GM13977 (cell line): ENCODE measurements around the gene TMEM63C.
"Not testable (repeated sequence)": the region's sequence is repeated elsewhere in the genome, so short reads cannot be mapped to it uniquely, and the experiment has no call there.

Experiments used
- DNase-seq: peaks from one replicate; pipeline ENCODE4 v3.0.0; 2012; ENCODE audit warnings: low spot score
- in situ Hi-C: fragments of 300-500 bp; cut with MboI; formaldehyde crosslinking; loops from one replicate; pipeline ENCODE4 v1.12.0; 2022; ENCODE audit warnings: low sequenced_read_pairs, low pct_unique_long_range_greater_than_20kb, mixed read lengths, inconsistent platforms; ENCODE audit not compliant: unreplicated experiment
- TF ChIP-seq, protein P1 (sequence below): IDR thresholded peaks from 2 replicates; pipeline ENCODE4 v1.5.1; 2012; ENCODE audit warnings: mild to moderate bottlenecking, control low read depth; ENCODE audit not compliant: insufficient read depth; ENCODE audit errors: extremely low read depth, missing control alignments

Gene TMEM63C

DNA sequence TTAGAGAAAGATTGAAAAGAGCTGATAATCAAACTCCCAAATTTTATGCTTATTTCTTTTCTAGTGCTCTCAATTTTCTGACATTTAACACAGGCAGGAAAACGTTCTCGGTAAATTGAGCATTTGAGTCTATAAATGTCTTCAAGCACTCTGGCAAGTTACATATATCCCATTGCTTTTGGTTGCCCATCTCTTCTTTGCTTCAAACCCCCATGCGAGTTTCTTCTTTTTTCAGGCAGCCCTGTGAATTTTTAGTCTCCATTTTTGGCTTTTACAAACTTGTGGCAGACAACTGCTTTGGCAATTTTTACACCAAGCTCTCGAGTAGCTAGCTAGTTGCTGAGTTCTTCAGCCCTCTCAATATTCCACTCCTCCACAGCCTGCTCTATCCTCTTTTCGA lies 8.7 kb upstream of the TMEM63C start:
- no peak for DNase-seq
- in situ Hi-C loops: no loop called here
- TF ChIP-seq, protein P1, sequence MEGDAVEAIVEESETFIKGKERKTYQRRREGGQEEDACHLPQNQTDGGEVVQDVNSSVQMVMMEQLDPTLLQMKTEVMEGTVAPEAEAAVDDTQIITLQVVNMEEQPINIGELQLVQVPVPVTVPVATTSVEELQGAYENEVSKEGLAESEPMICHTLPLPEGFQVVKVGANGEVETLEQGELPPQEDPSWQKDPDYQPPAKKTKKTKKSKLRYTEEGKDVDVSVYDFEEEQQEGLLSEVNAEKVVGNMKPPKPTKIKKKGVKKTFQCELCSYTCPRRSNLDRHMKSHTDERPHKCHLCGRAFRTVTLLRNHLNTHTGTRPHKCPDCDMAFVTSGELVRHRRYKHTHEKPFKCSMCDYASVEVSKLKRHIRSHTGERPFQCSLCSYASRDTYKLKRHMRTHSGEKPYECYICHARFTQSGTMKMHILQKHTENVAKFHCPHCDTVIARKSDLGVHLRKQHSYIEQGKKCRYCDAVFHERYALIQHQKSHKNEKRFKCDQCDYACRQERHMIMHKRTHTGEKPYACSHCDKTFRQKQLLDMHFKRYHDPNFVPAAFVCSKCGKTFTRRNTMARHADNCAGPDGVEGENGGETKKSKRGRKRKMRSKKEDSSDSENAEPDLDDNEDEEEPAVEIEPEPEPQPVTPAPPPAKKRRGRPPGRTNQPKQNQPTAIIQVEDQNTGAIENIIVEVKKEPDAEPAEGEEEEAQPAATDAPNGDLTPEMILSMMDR: no peak

DNA sequence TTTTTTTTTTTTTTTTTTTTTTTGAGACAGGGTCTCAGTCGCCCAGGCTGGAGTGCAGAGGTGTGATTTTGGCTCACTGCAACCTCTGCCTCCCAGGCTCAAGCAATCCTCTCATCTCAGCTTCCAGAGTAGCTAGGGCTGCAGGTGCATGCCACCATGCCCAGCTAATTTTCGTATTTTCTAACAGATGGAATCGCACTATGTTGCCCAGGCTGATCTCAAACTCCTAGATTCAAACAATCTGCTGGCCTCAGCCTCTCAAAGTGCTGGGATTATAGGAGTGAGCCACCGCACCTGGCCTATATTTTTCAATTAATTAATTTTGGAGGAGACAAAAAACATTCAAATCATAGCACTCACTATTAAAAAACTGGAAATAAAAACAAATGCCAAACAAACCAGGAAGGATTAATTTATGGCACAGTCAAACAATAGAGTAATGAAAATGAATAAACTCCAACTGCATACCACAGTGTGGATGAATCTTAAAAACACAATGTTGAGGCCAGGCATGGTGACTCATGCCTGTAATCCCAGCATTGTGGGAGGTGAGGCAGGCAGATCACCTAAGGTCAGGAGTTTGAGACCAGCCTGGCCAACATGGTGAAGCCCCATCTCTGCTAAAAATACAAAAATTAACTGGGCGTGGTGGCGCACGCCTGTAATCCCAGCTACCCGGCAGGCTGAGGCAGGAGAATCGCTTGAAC lies 7.5 kb upstream of the TMEM63C start:
- DNase-seq, in situ Hi-C loops: not testable (repeated sequence)

DNA sequence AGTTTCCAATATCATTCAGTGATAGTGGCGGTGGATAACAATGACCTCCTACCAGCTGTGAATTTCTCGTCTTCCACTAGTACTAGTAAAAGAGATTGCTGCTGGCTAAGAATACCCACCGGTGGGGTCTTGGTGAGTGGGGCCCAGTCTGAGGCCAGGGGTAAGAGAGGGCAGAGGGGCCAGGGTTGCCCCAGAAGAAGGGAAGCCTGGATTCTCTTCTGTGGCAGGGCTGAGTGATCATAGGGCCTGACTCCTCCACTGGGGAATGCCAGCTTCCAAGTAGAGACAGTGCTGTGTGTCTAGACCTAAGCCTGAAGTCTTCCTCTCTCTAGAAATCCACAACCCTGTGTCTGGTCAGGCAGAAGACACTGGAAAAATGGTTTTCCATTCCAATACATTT lies 5.8 kb upstream of the TMEM63C start:
- TF ChIP-seq, protein P1: no peak
- in situ Hi-C loops: no loop called here

DNA sequence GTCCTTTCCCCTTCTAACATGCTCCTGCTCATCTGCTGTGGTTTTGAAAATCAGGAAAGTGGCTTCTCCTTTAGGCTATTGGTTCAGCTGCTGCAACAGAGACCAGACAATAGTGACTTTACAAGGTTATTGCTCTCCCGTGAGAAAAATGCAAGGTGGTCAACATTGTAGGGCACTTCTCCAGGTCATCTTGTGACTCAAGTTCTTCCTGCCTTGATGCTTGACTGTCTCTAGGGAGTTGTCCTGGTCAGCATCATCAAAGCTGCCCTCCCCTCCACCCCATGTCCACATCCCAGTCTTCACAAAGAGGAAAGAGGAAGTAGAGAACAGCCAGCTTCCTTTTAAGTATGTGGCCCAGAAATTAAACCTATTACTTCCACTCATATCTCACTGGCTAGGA lies 3.9 kb upstream of the TMEM63C start:
- TF ChIP-seq, protein P1: no peak
- no peak for DNase-seq
- in situ Hi-C loops: no loop called here

More for the DNA sequence above, 5.8 kb upstream of the TMEM63C start:
- no peak for DNase-seq

DNA sequence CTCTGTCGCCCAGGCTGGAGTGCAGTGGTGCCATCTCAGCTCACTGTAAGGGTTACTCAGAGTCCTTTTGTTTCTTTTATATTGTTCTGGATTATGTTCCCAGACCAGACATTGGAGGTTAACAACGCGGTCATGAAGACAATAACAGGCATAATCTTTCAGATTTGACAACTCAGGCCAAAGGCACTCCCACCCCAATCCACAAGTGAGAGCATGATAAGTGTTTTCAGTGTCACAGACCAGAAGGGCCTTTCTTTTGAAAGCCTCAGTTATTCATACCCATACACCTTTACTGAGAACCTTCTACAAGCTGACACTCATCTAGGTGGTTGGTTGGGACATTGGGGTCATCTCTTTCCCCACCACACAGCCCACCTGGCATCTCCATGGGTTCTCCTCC lies 2.9 kb upstream of the TMEM63C start:
- in situ Hi-C loops: no loop called here
- DNase-seq: no peak
- TF ChIP-seq, protein P1: no peak

DNA sequence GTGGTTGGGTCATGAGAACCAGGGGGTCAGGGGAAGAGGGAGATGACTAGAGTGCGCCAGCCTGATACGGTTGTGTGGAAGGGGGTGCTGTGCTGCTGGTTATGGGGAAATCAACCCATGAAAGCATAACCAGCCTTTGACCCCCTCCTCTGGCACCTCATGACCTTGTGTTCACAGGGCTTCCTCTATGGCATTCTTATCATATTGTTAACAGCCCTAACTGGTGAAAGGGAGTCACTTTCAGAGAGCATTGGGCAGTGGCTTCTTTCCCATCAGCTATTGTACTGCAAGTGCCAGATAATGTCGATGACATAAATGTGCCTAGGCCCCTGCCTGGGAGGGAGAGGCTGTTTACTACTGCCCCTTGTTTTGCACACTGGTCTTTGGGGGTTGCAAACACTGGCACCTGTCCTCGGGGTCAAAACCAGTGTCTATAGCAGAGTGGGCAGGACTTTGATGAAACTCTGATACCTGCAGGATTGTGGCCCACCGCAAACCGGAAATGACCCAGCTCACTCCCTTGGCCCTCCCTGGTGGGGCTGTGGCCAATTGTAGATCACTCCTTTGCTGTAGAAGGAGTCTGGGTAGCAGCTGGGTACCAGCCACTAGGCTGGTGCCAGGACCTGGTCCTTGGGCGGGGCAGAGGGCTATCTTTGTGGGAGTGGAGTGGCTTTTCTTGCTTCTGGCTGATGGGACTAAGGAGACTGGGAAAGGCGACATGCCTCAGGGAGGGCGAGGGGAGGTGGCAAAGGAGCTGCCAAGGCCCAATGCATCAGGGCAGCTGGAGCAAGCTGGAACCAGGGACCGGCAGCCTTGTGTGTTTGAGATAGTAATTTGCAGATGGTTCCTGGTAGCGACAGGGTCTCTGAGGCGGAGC lies 634 bp upstream of the TMEM63C start:
- in situ Hi-C loops: no loop called here
- no peak for DNase-seq
- TF ChIP-seq, protein P1: no peak

DNA sequence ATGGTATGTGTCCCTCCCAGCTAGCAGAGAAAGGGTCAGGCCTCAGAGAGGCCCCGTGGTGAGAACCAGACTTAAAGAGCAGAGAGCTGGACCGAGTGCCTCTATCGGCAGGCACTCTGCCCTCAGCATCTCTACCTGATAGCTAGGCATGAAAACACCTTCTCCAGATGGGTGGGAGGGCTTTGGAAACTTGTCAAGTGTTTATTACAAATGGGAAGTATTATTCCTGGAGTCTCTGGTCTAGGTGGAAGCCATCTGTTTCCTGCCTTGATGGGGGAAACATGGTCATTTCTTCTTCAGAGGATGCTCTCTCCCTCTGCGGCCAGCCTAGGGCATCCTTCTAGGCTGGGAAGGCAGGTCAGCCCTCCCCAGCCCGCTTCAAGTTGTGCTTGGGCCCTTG lies 2.3 kb downstream of the TMEM63C start:
- TF ChIP-seq, protein P1: no peak
- no peak for DNase-seq
- in situ Hi-C loops: no loop called here
